Panc1 (cell line): ENCODE data around the gene ARPC5L.

Experiments
- POLR2AphosphoS5 ChIP-seq: IDR thresholded peaks from 2 replicates; pipeline ENCODE4 v1.6.1; 2012; ENCODE audit warnings: mild to moderate bottlenecking, low read depth, low read length, moderate library complexity
- SIN3A ChIP-seq: IDR thresholded peaks from 2 replicates; pipeline ENCODE4 v1.6.1; 2012; ENCODE audit warnings: low read depth, mild to moderate bottlenecking, low read length, moderate library complexity, borderline replicate concordance; ENCODE audit not compliant: insufficient read depth
- TCF7L2 ChIP-seq: IDR thresholded peaks from 2 replicates; pipeline ENCODE4 v1.6.1; 2011; ENCODE audit warnings: mild to moderate bottlenecking, low read depth, low read length, inconsistent platforms
- TF ChIP-seq, protein P1 (sequence below): fragments of 450-650 bp; IDR thresholded peaks from 2 replicates; pipeline ENCODE4 v1.5.1; 2017; ENCODE audit warnings: mild to moderate bottlenecking

DNA sequence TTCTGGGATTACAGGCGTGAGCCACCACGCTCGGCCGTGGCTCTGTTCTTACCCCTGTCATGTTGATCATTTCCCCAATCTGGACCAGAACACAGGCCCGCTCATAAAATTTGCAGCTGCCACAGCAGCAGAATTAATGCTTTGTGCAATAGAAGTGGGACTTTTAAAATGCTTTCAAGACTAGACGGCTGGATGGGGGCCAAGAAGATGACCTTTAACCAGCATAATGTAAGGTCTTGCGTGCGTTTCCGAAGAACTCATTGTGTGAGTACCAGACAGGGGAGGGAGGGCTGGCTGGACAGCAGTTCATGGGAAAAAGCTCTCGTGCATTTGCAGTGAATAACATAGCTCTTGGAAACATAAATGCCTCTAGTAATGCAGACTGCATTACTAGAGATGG, 12.1 kb upstream of the ARPC5L start:
- TF ChIP-seq, protein P1, sequence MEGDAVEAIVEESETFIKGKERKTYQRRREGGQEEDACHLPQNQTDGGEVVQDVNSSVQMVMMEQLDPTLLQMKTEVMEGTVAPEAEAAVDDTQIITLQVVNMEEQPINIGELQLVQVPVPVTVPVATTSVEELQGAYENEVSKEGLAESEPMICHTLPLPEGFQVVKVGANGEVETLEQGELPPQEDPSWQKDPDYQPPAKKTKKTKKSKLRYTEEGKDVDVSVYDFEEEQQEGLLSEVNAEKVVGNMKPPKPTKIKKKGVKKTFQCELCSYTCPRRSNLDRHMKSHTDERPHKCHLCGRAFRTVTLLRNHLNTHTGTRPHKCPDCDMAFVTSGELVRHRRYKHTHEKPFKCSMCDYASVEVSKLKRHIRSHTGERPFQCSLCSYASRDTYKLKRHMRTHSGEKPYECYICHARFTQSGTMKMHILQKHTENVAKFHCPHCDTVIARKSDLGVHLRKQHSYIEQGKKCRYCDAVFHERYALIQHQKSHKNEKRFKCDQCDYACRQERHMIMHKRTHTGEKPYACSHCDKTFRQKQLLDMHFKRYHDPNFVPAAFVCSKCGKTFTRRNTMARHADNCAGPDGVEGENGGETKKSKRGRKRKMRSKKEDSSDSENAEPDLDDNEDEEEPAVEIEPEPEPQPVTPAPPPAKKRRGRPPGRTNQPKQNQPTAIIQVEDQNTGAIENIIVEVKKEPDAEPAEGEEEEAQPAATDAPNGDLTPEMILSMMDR, result no peak
- TF ChIP-seq POLR2AphosphoS5, result no peak
- no peak for TF ChIP-seq SIN3A
- TF ChIP-seq TCF7L2, result no peak
